HepG2 (cell line): Measurements from ENCODE around the gene OTOP2. TPM values are rescaled to one million over a fixed set of nuclear protein-coding genes. Genes with fewer than 3 reads are reported as not detected.

ENCODE experiments used
- ARID5B ChIP-seq: IDR thresholded peaks from 2 replicates; pipeline ENCODE4 v1.4.0; 2020; ENCODE audit warnings: mild to moderate bottlenecking, missing genetic modification reagents
- ETV5 ChIP-seq: IDR thresholded peaks from 2 replicates; pipeline ENCODE4 v1.6.1; 2018; ENCODE audit warnings: missing biosample characterization, missing genetic modification reagents, inconsistent platforms, borderline replicate concordance
- GABPB1 ChIP-seq: IDR thresholded peaks from 2 replicates; pipeline ENCODE4 v1.6.1; 2016; ENCODE audit warnings: mild to moderate bottlenecking, missing genetic modification reagents, moderate library complexity, missing compliant biosample characterization
- HMGXB4 ChIP-seq, 2 experiments: sonication (generic) in 1 of 2; formaldehyde crosslinking in 1 of 2; IDR thresholded peaks; 2 replicates each; pipeline versions ENCODE4 v1.4.0 to v1.6.1; 2018 to 2020; ENCODE audit warnings: missing genetic modification reagents in 2 of 2, borderline replicate concordance in 1 of 2, low read depth in 1 of 2, mild to moderate bottlenecking in 1 of 2, missing biosample characterization in 1 of 2
- PHF8 ChIP-seq: sonication (generic); formaldehyde crosslinking; IDR thresholded peaks from 2 replicates; pipeline ENCODE4 v1.5.0; 2020; ENCODE audit warnings: missing genetic modification reagents
- SAP130 ChIP-seq: IDR thresholded peaks from 2 replicates; pipeline ENCODE4 v1.6.1; 2016; ENCODE audit warnings: low read depth
- polyA plus RNA-seq, 8 experiments: library from polyadenylated mRNA; depleted of rRNA in 3 of 8; stranded (reverse) in 7 of 8; unstranded in 1 of 8; fragments of >200 nt; fragmentation: Illumina TruSeq in 4 of 8; extraction: Trizol in 4 of 8; gene quantifications; 2 replicates each; pipeline versions ENCODE4 v1.2.1 to v1.2.3, GENCODE V29; 2011 to 2016; ENCODE audit warnings: low read depth in 4 of 8, missing spikeins in 1 of 8, mixed read lengths in 1 of 8; ENCODE audit not compliant: insufficient read depth in 1 of 8
- total RNA-seq, 5 experiments: library from RNA; depleted of rRNA; stranded (reverse); fragments of >200 nt; fragmentation: Illumina TruSeq; extraction: Trizol; gene quantifications; 2 replicates each; pipeline ENCODE4 v1.2.3, GENCODE V29; 2016; ENCODE audit warnings: low read depth in 1 of 5

OTOP2 gene
- total and polyA plus RNA-seq, 2 of the 13 experiments (the other 11 are each of a cell fraction or from before 2014, with no cell fraction given) = not detected

- TF ChIP-seq ARID5B (CRISPR knock-in tag) (0 out of 2 replicates have a peak, but pooled peaks have one; percentile 16), SAP130 (CRISPR knock-in tag) (0 out of 2 replicates have a peak, but pooled peaks have one; percentile 19), HMGXB4 (CRISPR knock-in tag; IDR thresholded peaks at IDR 0.05; ENCODE audit: borderline replicate concordance in 1 of 2, low read depth in 1 of 2) (peak in 1 of 2 experiments; percentile 64; a peak in 1 of 4 replicates), GABPB1 (CRISPR knock-in tag) (0 out of 2 replicates have a peak, but pooled peaks have one; percentile 43), ETV5 (CRISPR knock-in tag) (peak; percentile 51; the same call in 1 of the 2 replicates), PHF8 (0 out of 2 replicates have a peak, but pooled peaks have one; percentile 27)
- TF ChIP-seq, all 625 proteins: peak for 18; not testable (repeated sequence) for 607
These were observed 12.7 kb upstream of the OTOP2 start (continued) for GRCh38 chr17:74911423-74911822.
